NB4 (cell line): ENCODE results near the gene NEK8.

Source experiments
- DNase-seq: peaks from one replicate; pipeline ENCODE4 v3.0.0; 2010; ENCODE audit warnings: low read depth
- H3K4me3 ChIP-seq: one replicate; pipeline ENCODE4 v1.5.1; 2011; ENCODE audit warnings: mild to moderate bottlenecking, low read depth, low read length, moderate library complexity
- MYC ChIP-seq: IDR thresholded peaks from 2 replicates; pipeline ENCODE4 v1.6.1; 2011; ENCODE audit warnings: low read depth, low read length
- POLR2A ChIP-seq: IDR thresholded peaks from 2 replicates; pipeline ENCODE4 v1.6.1; 2011; ENCODE audit warnings: mild to moderate bottlenecking; ENCODE audit not compliant: insufficient read length; ENCODE audit errors: extremely low read depth
- TF ChIP-seq, protein P1 (sequence below): IDR thresholded peaks from 2 replicates; pipeline ENCODE4 v1.6.1; 2011; ENCODE audit warnings: low read depth, low read length
- TF ChIP-seq, protein P2 (sequence below): IDR thresholded peaks from one replicate; pipeline ENCODE4 v1.5.1; 2012; ENCODE audit warnings: low read depth, low read length

The NEK8 gene

DNA sequence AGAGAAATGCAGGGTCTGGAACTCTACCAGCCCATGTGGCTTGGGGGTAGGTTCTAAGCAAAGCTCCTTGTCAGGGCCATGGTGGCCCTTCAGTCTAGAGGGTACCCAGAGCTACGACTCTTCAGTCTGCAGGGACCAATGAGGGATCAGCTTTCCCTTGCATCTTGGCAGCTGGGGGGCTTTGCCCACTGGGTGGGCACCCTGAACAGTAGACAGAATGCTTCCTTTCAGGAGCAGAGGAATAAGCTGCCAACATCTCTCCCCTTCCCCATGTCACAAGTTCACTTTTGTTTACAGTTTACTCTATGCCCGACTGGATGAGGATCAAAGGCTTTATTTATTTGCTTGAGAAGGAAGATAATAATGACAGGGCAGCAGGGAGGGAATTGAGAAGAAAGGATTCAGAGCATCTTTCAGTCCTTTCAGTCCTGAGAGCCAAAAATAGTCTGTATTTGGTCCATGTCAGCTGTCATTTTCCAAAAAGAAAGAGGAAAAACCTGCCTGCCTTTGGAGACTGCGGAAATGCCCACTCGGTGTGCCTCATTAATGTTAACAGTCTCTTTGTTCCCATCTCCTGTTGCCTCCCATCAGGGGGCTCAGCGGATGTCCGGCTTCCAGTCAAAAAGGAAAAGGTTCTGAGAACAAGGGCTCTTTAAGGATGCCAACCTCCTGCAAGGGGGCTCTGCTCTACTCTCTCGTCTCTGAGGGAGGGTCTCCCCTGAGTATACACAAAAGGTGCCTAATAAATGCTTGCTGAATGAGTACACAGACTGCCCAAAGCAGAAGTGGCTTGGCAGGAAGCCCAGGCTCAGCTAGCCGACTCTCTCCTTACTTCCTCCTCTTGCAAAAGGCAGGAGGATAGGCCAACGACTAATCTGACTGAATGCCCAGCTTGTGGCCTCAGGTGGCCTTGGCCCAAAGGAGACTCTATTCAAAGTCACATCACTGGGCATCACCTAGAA, 32.3 kb downstream of the NEK8 start:
- TF ChIP-seq, protein P1, sequence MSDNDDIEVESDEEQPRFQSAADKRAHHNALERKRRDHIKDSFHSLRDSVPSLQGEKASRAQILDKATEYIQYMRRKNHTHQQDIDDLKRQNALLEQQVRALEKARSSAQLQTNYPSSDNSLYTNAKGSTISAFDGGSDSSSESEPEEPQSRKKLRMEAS, result no peak; the same call in 1 of the 2 replicates
- TF ChIP-seq MYC, result 0 out of 2 replicates have a peak, but pooled peaks have one; percentile 59
- no peak for TF ChIP-seq POLR2A
- TF ChIP-seq, protein P2, sequence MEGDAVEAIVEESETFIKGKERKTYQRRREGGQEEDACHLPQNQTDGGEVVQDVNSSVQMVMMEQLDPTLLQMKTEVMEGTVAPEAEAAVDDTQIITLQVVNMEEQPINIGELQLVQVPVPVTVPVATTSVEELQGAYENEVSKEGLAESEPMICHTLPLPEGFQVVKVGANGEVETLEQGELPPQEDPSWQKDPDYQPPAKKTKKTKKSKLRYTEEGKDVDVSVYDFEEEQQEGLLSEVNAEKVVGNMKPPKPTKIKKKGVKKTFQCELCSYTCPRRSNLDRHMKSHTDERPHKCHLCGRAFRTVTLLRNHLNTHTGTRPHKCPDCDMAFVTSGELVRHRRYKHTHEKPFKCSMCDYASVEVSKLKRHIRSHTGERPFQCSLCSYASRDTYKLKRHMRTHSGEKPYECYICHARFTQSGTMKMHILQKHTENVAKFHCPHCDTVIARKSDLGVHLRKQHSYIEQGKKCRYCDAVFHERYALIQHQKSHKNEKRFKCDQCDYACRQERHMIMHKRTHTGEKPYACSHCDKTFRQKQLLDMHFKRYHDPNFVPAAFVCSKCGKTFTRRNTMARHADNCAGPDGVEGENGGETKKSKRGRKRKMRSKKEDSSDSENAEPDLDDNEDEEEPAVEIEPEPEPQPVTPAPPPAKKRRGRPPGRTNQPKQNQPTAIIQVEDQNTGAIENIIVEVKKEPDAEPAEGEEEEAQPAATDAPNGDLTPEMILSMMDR, result no peak
- H3K4me3 ChIP-seq, result no peak overlapping the region
- peak; percentile 72 for DNase-seq

DNA sequence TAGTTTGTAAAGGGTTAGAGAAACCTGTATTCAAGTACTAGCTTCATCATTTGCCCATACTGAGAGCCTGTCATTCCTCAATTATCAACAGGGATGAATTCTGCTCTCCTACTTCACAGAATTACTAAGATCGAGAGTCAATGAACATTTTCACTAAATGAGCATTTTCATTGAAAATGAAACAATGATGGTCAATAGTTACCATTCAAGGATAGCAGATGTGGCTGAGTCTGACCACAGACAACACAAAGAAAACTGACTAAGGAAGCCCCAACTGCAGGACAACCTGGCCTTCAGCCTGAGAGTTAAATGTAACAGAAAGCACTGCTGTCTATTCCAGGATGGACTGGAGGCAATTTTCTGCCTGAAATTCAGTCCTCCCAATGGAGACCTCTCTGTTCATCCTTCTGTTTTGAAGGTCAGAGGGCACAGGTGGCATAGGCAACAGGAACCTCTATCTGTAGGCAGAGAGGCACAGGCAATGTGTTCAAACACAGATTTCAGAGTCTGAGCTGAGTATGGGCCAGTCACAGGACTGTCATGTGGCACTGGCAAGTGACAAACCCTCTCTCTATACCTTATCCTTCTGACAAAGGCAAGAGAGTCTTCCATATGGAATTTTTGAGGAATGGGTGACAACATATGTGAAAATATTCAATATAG, 34.7 kb downstream of the NEK8 start:
- DNase-seq, result no peak
- H3K4me3 ChIP-seq, result no peak overlapping the region
- no peak for TF ChIP-seq POLR2A

DNA sequence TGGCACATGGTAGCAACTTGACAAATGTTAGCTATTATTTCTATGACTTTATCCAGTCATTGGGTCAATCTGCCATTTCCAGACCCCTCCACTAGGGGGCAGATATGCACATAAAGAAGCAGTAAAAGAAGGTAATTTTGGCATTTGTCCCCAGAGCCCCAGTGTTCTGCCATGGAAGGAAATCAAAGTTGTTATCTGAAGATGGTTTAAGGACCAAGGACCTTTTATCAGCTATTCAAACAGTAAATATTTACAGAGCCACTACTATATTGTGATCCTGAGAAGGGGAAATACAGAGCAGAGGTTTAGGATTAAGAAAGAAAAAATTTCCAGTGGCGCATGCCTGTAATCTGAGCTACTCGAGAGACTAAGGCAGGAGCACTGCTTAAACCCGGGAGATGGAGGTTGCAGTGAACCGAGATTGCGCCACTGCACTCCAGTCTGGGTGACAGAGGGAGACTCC, 35.2 kb downstream of the NEK8 start:
- TF ChIP-seq, protein P2, result peak; percentile 92
- no peak for TF ChIP-seq POLR2A

DNA sequence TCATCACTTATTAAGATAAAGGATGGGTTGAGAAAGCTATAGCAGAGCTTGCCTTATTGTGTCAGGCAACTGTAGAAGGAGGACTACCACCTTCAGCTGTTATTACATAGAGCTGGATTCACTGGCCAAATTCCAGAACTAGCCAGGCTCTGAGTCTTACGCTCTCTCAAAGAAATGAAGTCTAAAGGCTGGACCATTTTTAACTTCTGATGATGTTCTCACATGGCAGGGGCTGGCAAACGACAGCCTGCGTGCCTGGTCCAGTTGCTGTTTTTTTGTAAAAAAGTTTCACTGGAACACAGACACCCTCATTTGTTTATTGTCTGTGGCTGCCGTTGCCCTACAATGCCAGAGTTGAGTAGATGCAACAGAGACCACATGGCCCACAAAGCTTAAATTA, 36.5 kb downstream of the NEK8 start:
- H3K4me3 ChIP-seq, result no peak overlapping the region
- no peak for DNase-seq
- TF ChIP-seq, protein P2, result no peak
- TF ChIP-seq, protein P1, result no peak

More for the DNA sequence above, 35.2 kb downstream of the NEK8 start:
- DNase-seq, result peak; percentile 77
- H3K4me3 ChIP-seq, result no peak overlapping the region

DNA sequence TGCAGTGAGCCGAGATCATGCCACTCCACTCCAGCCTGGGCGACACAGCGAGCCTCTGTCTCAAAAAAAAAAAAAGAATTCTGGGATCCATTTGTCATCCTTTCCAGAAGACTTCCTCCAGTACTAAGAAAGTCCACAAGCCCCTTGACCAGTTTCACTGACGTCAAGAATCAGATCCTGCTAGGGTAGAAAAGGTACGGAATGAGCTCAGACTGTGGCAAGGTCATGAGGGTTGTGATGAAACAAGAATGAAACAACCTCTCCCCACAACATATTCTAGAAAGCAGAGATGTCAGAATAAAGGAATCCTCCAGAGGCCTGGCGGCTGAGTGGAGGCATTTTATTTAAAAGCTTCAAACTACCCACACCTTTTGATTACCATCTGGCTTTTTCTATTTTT, 45.1 kb downstream of the NEK8 start:
- TF ChIP-seq POLR2A (no peak), MYC (no peak)
- TF ChIP-seq, protein P2, result no peak
- TF ChIP-seq, protein P1, result no peak
- H3K4me3 ChIP-seq, result no peak overlapping the region
- DNase-seq, result no peak

DNA sequence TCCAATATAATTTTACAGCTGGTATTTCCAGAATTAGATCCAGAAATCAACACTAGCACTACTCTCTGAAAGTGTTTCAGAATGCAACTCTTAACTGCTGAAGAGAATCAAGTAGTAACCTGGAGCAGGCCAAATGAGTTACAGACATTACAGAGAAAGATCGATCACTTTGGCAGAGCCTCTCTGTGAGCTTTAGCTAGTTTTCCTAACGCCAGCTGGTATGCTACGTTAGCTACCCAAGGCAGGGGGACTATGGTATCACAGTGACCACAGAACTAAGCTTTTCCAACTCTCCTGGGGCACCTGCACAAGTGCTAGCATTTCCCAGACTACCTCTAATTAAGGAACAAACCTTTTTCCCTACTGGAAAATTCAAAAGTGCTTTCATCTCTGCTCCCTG, 45.6 kb downstream of the NEK8 start:
- TF ChIP-seq, protein P1, result no peak
- TF ChIP-seq MYC (no peak), POLR2A (no peak)
- TF ChIP-seq, protein P2, result no peak
- DNase-seq, result no peak
- no peak overlapping the region for H3K4me3 ChIP-seq
